Fibroblast of villous mesenchyme (primary cell): Measurements from ENCODE around the gene SIK2. TPM values are rescaled to one million over a fixed set of nuclear protein-coding genes. Genes with fewer than 3 reads are reported as not detected.

Source experiments
- DNase-seq: peaks from one replicate; pipeline ENCODE4 v3.0.0-alpha.2; 2010; ENCODE audit warnings: low read depth
- H3K4me3 ChIP-seq: 2 replicates; pipeline ENCODE4 v1.5.1; 2011; ENCODE audit warnings: low read depth, mild to moderate bottlenecking, low read length
- CTCF ChIP-seq: IDR thresholded peaks from 2 replicates; pipeline ENCODE4 v1.5.1; 2012; ENCODE audit warnings: low read depth, mild to moderate bottlenecking, low read length; ENCODE audit not compliant: insufficient read depth
- total RNA-seq: library from RNA; depleted of rRNA; stranded (reverse); fragments of >200 nt; gene quantifications from 2 replicates; pipeline ENCODE4 v1.2.3, GENCODE V29; 2012

Gene SIK2
- total RNA-seq, 1 donor: 16.0 TPM

GRCh38 chr11:111561306-111561705, 40.9 kb upstream of the SIK2 start:
- no peak for TF ChIP-seq CTCF
- no peak for DNase-seq
- no peak overlapping the region for H3K4me3 ChIP-seq

DNA sequence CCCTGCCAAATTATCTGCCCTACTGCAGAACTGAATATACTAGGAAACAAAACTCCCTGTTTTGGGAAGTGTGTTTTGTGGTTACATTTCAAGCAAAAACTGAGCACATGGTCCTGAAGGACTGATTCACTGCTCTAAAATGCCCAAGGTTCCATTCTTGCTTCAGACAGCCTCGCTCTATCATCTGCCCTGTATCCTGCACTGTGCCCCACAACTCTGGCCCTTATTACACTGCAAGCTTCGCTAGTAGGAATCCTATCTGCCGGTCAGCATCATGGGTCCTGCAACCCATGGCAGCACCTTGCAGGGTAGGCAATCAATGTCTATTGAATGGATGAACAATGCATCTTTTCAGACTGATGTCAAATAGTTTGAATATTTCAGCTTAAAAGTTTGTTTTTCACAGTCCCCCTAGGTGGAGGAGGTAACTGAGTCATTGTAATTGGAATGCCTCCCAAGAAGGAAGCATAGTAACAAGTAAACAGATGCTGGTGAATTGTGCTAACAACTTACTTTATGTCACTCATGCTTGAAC, 40.4 kb upstream of the SIK2 start:
- no peak for TF ChIP-seq CTCF
- peak; percentile 59 for DNase-seq
- no peak overlapping the region for H3K4me3 ChIP-seq

DNA sequence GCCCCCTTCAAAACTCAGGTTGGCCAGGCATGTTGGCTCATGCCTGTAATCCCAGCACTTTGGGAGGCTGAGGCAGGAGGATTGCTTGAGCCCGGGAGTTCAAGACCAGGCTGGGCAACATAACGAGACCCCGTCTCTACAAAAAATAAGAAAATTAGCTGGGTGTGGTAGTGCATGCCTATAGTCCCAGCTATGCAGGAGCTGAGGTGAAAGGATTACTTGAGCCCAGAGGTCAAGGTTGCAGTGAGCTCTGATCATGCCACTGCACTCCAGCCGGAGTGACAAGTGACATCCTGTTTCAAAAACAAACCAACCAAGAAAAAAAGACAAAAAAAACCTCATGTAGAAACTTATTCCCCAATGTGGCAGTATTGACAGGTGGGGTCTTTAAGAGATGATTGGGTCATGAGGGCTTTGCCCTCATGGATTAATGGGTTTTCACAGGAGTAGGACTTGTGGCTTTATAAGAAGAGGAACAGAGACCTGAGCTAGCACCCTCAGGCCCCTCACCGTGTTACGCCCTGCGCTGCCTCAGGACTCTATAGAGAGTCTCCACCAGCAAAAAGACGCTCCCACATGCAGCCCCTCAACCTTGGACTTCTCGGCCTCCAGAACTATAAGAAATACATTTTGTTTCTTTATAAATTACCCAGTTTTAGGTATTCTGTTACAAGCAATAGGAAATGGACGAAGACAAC, 39.4 kb upstream of the SIK2 start:
- H3K4me3 ChIP-seq: no peak overlapping the region
- DNase-seq: no peak
- TF ChIP-seq CTCF: no peak

GRCh38 chr11:111565114-111565720, 37.0 kb upstream of the SIK2 start:
- H3K4me3 ChIP-seq: no peak overlapping the region
- TF ChIP-seq CTCF: peak; percentile 79
- DNase-seq: peak; percentile 83

DNA sequence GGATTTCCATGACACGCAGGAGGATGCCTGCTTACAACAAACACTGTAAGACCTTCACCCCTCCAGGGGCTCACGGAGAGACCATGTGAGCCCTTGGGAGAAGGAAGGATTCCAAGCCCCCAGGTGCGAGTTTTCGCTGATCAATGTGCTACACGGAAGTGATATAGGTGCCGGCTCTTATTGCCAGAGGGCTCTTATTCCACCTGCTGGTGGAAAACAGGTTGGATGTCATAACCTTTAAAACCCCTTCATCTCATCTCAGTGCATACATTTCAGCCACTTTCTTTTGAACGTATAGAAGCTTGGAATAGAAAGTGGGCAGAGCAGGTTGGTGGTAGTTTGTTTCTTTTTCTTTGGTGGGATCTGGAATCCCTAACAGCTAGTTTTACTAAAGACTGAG, 35.9 kb upstream of the SIK2 start:
- no peak for TF ChIP-seq CTCF
- H3K4me3 ChIP-seq: no peak overlapping the region
- no peak for DNase-seq

DNA sequence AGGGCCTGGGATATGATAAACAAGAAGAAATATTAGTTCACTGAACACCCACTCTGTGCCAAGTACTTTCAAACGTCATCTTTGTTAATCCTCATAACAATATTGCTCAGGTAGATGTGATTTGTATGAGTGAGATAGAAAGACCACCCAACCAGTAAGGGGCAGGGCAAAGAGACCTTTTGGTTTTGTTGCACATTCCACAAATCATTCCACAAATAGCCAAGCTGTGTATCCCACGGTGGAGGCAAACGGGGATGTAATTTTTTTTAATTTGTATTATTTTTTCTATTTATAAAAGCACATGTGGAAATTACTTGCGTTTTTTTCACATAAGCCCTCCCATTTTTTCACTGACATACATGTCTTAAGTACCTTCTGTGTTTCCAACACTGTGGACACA, 32.8 kb upstream of the SIK2 start:
- TF ChIP-seq CTCF: no peak
- DNase-seq: no peak
- no peak overlapping the region for H3K4me3 ChIP-seq

GRCh38 chr11:111570796-111571195, 31.5 kb upstream of the SIK2 start:
- DNase-seq: no peak

More at GRCh38 chr11:111570796-111571195, 31.5 kb upstream of the SIK2 start:
- no peak overlapping the region for H3K4me3 ChIP-seq
- no peak for TF ChIP-seq CTCF
